IPS-18c (cell line): ENCODE data around the gene CHD5.
A peak's percentile ranks its signal among the peaks of the same experiment; 100 is the strongest.

Experiments
- H3K4me3 ChIP-seq: 2 replicates; pipeline ENCODE4 v1.7.0; 2013; ENCODE audit warnings: low read depth, mild to moderate bottlenecking, low read length, moderate library complexity; ENCODE audit not compliant: insufficient read depth
- H3K9me3 ChIP-seq: one replicate; pipeline ENCODE4 v1.6.1; 2013; ENCODE audit warnings: mild to moderate bottlenecking, low read length, moderate library complexity; ENCODE audit not compliant: control insufficient read depth, insufficient read depth

Gene CHD5

GRCh38 chr1:6180707-6181311, 688 bp upstream of the CHD5 start:
- Histone ChIP-seq H3K9me3 (no peaks in the 10 kb centered on the region), H3K4me3 (peak overlapping the region; percentile 38)

DNA sequence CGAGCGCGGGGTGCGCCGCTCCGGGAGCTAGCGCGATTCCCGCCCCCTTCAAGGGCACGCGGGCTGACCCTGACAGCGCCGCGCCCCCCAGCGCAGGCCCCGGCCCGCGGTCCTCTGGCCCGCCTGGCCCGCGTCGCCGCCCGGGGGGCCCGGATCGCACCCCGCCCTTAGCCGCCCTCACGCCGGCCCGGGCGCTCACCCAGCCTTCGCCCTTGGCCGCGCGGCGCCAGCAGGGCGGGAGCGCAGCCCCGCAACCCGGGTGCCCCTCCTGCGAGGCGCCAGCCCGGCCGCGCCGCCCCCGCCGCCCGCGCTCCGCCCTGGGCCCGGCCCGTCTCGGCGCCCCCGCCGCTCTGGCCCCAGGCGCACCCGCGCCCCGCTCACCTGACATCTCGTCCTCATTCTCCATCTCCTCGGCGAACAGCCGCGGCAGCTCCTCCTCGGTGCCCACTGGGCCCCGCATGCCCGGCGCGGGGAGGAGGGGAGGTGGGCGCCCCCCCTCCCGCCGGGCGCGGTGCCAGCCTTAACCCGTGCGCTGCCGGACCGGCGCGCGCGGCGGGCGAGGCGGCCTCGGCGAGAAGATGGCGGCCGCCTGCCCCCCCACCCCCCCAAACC, 451 bp downstream of the CHD5 start:
- Histone ChIP-seq H3K9me3 (no peaks in the 10 kb centered on the region), H3K4me3 (peak overlapping the region; percentile 38)

GRCh38 chr1:6178751-6179563, 1.2 kb downstream of the CHD5 start:
- Histone ChIP-seq H3K4me3 (peak overlapping the region; percentile 38), H3K9me3 (no peaks in the 10 kb centered on the region)

- no peak overlapping the region for H3K4me3 ChIP-seq
- H3K9me3 ChIP-seq = no peaks in the 10 kb centered on the region
Measured at GRCh38 chr1:6177681-6178380, 2.3 kb downstream of the CHD5 start.

DNA sequence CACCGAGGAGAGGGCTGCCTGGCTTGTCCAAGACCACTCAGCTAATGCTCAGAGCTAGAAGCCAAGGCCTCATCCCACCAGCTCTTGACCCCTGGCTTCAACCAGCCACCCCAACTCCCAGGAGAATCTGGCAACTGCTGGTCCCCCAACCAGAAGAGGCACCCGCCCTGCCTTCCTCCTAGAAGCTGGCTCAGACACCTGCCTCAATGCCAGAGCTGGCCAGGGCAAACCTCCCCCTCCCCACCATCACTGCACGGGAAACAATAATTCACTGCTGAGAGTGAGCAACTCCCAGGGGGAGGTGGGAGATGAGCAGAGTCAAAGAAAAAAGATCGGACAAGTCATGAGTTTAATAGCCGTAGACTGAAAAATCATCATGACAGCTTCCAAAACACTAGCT, 3.3 kb downstream of the CHD5 start:
- H3K9me3 ChIP-seq = no peaks in the 10 kb centered on the region
- H3K4me3 ChIP-seq = no peak overlapping the region

DNA sequence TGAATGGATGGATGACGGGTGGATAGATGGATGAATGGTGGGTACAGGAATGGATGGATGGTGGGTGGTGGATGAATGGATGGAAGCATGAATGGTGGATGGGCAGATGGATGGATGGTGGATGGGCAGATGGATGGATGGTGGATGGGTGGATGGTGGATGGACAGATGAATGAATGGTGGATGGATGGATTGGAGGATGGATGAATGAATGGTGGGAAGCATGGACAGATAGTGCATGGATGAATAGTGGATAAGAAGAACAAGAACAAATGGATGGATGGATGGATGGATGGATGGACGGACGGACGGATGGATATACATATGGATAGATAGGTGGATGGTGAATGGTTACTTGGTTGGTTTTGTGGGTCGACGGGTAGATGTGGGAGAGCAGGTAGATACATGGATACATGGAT, 4.7 kb downstream of the CHD5 start:
- Histone ChIP-seq H3K9me3 (no peaks in the 10 kb centered on the region), H3K4me3 (no peak overlapping the region)

- Histone ChIP-seq H3K4me3 (no peak overlapping the region), H3K9me3 (no peaks in the 10 kb centered on the region)
Measured at GRCh38 chr1:6174621-6175410, 5.3 kb downstream of the CHD5 start.

- no peak overlapping the region for H3K4me3 ChIP-seq
Measured at GRCh38 chr1:6172549-6172948, 7.6 kb downstream of the CHD5 start.

GRCh38 chr1:6171548-6172124, 8.5 kb downstream of the CHD5 start:
- no peak overlapping the region for H3K4me3 ChIP-seq
- no peaks in the 10 kb centered on the region for H3K9me3 ChIP-seq

More at GRCh38 chr1:6172549-6172948, 7.6 kb downstream of the CHD5 start:
- H3K9me3 ChIP-seq = no peaks in the 10 kb centered on the region

GRCh38 chr1:6170742-6171201, 9.3 kb downstream of the CHD5 start:
- no peaks in the 10 kb centered on the region for H3K9me3 ChIP-seq
- no peak overlapping the region for H3K4me3 ChIP-seq

GRCh38 chr1:6170116-6170741, 9.9 kb downstream of the CHD5 start:
- Histone ChIP-seq H3K4me3 (no peak overlapping the region), H3K9me3 (no peaks in the 10 kb centered on the region)

DNA sequence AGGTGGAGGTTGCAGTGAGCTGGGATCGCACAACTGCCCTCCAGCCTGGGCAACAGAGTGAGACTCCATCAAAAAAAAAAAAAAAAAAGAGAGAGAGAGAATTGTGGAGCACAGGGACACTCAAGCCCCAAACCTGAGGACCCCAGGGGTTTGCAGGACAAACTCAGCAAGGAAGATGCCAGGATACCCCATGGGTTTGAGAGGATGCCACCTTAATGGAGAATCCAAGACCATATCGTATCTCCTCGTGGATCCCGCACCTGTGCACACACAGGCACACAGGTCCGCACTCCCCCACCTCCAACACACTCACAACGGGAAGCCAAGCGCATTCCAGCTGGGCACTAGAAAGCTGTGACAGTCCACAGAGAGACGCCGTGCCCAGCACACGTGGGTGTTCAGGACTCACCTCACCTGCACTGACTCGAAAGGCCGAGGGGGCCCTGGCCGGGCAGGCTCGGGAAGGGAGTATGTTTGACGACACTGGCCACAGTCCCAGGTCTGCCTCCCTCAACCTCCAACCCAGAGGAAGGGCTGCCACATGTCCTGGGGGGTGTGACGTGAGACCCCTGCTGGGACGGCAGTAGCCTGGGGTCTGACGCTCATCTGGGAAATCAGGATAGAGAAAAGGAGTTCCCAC, 11.1 kb downstream of the CHD5 start:
- Histone ChIP-seq H3K4me3 (no peak overlapping the region), H3K9me3 (no peaks in the 10 kb centered on the region)

GRCh38 chr1:6167391-6168303, 12.5 kb downstream of the CHD5 start:
- Histone ChIP-seq H3K4me3 (no peak overlapping the region), H3K9me3 (no peaks in the 10 kb centered on the region)

DNA sequence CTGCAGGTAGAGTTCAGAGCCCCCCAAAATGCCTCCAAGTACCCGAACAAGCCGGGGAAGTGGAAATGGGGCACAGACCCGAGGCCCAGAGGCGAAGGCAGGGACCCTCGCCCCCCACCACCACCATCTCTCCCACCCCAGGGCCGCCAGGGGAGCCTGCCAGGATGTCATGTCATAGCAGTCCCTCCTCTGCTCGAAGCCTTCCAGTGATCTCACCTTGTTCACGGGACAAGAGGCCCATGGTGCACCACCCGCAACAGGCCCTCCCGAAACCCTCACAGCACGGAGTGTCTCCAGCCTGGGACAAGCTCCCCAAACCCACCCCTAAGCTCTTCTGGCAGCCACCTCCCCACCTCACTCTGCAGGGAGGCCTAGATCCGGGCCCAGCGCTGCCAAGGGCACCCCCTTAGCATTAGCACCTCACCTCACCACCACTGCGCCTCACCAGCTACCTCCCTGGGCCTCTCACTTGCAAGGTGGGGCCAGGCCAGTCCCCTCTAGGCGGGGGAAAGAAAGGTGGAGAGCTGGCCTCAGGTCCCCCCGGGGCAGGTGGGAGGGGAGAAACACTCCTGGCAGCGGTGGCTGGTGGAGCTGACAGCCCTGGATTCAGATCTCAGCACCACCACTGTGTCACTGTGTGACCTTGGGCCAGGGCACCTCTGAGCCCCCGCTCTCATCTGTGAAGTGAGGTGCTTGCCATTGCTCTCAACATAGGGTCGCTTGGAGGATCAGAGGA, 13.3 kb downstream of the CHD5 start:
- H3K9me3 ChIP-seq = no peaks in the 10 kb centered on the region
- no peak overlapping the region for H3K4me3 ChIP-seq
